A673 (cell line): ENCODE results near the gene RALA. TPM values are rescaled to one million over a fixed set of nuclear protein-coding genes. Genes with fewer than 3 reads are reported as not detected.

Experiments
- BruUV-seq: library from RNA; stranded (reverse); fragments of 400-500 nt; replicated peaks from 2 replicates; lab custom pipeline; 2021; lab: Mats Ljungman, UMichigan
- CTCF ChIA-PET: fragments of 300-600 bp; sonication (Branson Sonifier 250); formaldehyde crosslinking; loops from one replicate; lab custom pipeline; 2022; ENCODE audit warnings: antibody characterized with exemption; lab: Charles Lee
- POLR2A ChIA-PET: fragments of 300-600 bp; sonication (Branson Sonifier 250); formaldehyde crosslinking; loops from one replicate; lab custom pipeline; 2022; ENCODE audit warnings: antibody characterized with exemption; ENCODE audit not compliant: low non-redundant PET; lab: Charles Lee
- DNase-seq: peaks from one replicate; pipeline ENCODE4 v3.0.0-alpha.2; 2015; ENCODE audit warnings: low spot score
- H3K27ac ChIP-seq: fragments of 200-600 bp; sonication (generic); 2 replicates; pipeline ENCODE4 v1.5.1; 2016; ENCODE audit warnings: mixed run types, low read depth, mild to moderate bottlenecking, mixed read lengths, antibody characterized with exemption, low read length; ENCODE audit not compliant: poor library complexity, severe bottlenecking
- H3K27me3 ChIP-seq: fragments of 200-600 bp; sonication (generic); replicated peaks from 2 replicates; pipeline ENCODE4 v1.6.1; 2017; ENCODE audit warnings: mixed run types, low read depth, mild to moderate bottlenecking, mixed read lengths, antibody characterized with exemption, low read length; ENCODE audit not compliant: insufficient read depth, poor library complexity
- H3K36me3 ChIP-seq: fragments of 200-600 bp; sonication (generic); 2 replicates; pipeline ENCODE4 v1.6.1; 2016; ENCODE audit warnings: mixed run types, mild to moderate bottlenecking, mixed read lengths, antibody characterized with exemption, low read length; ENCODE audit not compliant: insufficient read depth, poor library complexity, severe bottlenecking
- H3K4me1 ChIP-seq: fragments of 200-600 bp; sonication (generic); 2 replicates; pipeline ENCODE4 v1.6.1; 2017; ENCODE audit warnings: mixed run types, mild to moderate bottlenecking, mixed read lengths, antibody characterized with exemption, low read length; ENCODE audit not compliant: insufficient read depth, poor library complexity, severe bottlenecking
- H3K4me3 ChIP-seq: fragments of 200-600 bp; sonication (generic); 2 replicates; pipeline ENCODE4 v1.5.1; 2016; ENCODE audit warnings: low read depth, mixed run types, mild to moderate bottlenecking, mixed read lengths, low read length; ENCODE audit not compliant: poor library complexity, severe bottlenecking
- H3K9me3 ChIP-seq: fragments of 200-600 bp; sonication (generic); 2 replicates; pipeline ENCODE4 v1.6.1; 2016; ENCODE audit warnings: mixed run types, low read depth, mild to moderate bottlenecking, mixed read lengths, antibody characterized with exemption, low read length; ENCODE audit not compliant: poor library complexity, severe bottlenecking
- CTCF ChIP-seq: fragments of 300-800, 200-600 bp; sonication (generic); conservative IDR thresholded peaks from 2 replicates; pipeline ENCODE4 v1.5.1; 2017; ENCODE audit warnings: low read depth, mild to moderate bottlenecking, antibody characterized with exemption, low read length, moderate library complexity, mixed read lengths
- EZH2 ChIP-seq: fragments of 200-600 bp; sonication (generic); IDR thresholded peaks from 2 replicates; pipeline ENCODE4 v1.6.1; 2017; ENCODE audit warnings: borderline replicate concordance, low read depth, mild to moderate bottlenecking, mixed read lengths, antibody characterized with exemption, low read length; ENCODE audit not compliant: poor library complexity, severe bottlenecking
- intact Hi-C: fragments of 100-400 bp; cut with micrococcal nuclease; formaldehyde crosslinking; loops from one replicate; pipeline ENCODE4 v1.10.0; 2022; ENCODE audit not compliant: unreplicated experiment
- total RNA-seq: library from RNA; stranded (reverse); gene quantifications from 2 replicates; pipeline ENCODE4 v1.2.3, GENCODE V29; 2021

The RALA gene
- total RNA-seq, 1 experiment from 2014 or later: 33.9 TPM

GRCh38 chr7:39709029-39709428 lies 85.7 kb downstream of the RALA start:
- POLR2A ChIA-PET: no interaction called here
- intact Hi-C loops: no loop called here
- BruUV-seq: no TSS peak

GRCh38 chr7:39709768-39710311 lies 86.5 kb downstream of the RALA start:
- ChIA-PET POLR2A (no interaction called here), CTCF (no interaction called here)
- BruUV-seq: no TSS peak
- no peak overlapping the region for H3K27ac ChIP-seq
- H3K4me1 ChIP-seq: peaks cover 5% of the 10 kb centered on the region
- no peaks in the 10 kb centered on the region for H3K27me3 ChIP-seq
- peak; percentile 23 for DNase-seq
- H3K9me3 ChIP-seq: peaks cover 5% of the 10 kb centered on the region
- TF ChIP-seq EZH2 (no peak), CTCF (no peak)
- intact Hi-C loops: no loop called here
- peaks cover 4% of the 10 kb centered on the region for H3K36me3 ChIP-seq
- H3K4me3 ChIP-seq: no peak overlapping the region

More at GRCh38 chr7:39709029-39709428, 85.7 kb downstream of the RALA start:
- Histone ChIP-seq H3K4me3 (no peak overlapping the region), H3K27me3 (no peaks in the 10 kb centered on the region), H3K36me3 (peaks cover 4% of the 10 kb centered on the region), H3K4me1 (peaks cover 5% of the 10 kb centered on the region), H3K9me3 (peaks cover 5% of the 10 kb centered on the region), H3K27ac (no peak overlapping the region)
- CTCF ChIA-PET: interaction anchor here (0.6 kb wide), 1 partner anchor 11 kb away, joined by 3 read pairs; no protein-coding TSS in a partner anchor
- no peak for DNase-seq
- TF ChIP-seq CTCF: no peak
- no peak for TF ChIP-seq EZH2

GRCh38 chr7:39712751-39713150 lies 89.4 kb downstream of the RALA start:
- H3K36me3 ChIP-seq: no peaks in the 10 kb centered on the region
- no peak for TF ChIP-seq EZH2
- no peak for TF ChIP-seq CTCF
- H3K9me3 ChIP-seq: peaks cover 5% of the 10 kb centered on the region
- CTCF ChIA-PET: no interaction called here
- POLR2A ChIA-PET: no interaction called here
- H3K4me3 ChIP-seq: no peak overlapping the region
- peaks cover 5% of the 10 kb centered on the region for H3K4me1 ChIP-seq
- intact Hi-C loops: no loop called here
- DNase-seq: no peak
- no peak overlapping the region for H3K27ac ChIP-seq
- no TSS peak for BruUV-seq
- no peaks in the 10 kb centered on the region for H3K27me3 ChIP-seq
